ENCODE measurements around the gene CCDC73. TPM values are rescaled to one million over a fixed set of nuclear protein-coding genes. Genes with fewer than 3 reads are reported as not detected.
"Not testable (repeated sequence)": the region's sequence is repeated elsewhere in the genome, so short reads cannot be mapped to it uniquely, and the experiment has no call there.

The CCDC73 gene
- total RNA-seq, 1 donor from 2014 or later: not detected

GRCh38 chr11:32829680-32830412, 35.4 kb upstream of the CCDC73 start, which contains the start of gene PRRG4:
PRRG4 (plus strand) TSS chr11:32829927; CDS start chr11:32830530, 603 bp downstream.
- no peak for TF ChIP-seq CTCF (IDR thresholded peaks at IDR 0.05)
- Mint-ChIP-seq H3K36me3 (ENCODE audit: low read depth) (no peaks in the 10 kb centered on the region), H3K9me3 (ENCODE audit: low read depth) (no peaks in the 10 kb centered on the region), H3K27me3 (ENCODE audit: low read depth) (peaks cover 45% of the 10 kb centered on the region), H3K4me1 (ENCODE audit: low read depth) (peaks cover 12% of the 10 kb centered on the region), H3K4me3 (ENCODE audit: unreplicated experiment) (peak within 1 kb of the TSS; percentile 73), H3K27ac (ENCODE audit: unreplicated experiment) (no peak within 1 kb of the TSS)
- DNase-seq (ENCODE audit: low spot score): no peak

- no peak overlapping the region for H3K27ac Mint-ChIP-seq (ENCODE audit: unreplicated experiment)
- TF ChIP-seq CTCF (IDR thresholded peaks at IDR 0.05): no peak
- DNase-seq (ENCODE audit: low spot score): no peak
- H3K9me3 Mint-ChIP-seq (ENCODE audit: low read depth): no peaks in the 10 kb centered on the region
- peak overlapping the region; percentile 73 for H3K4me3 Mint-ChIP-seq (ENCODE audit: unreplicated experiment)
- no peaks in the 10 kb centered on the region for H3K36me3 Mint-ChIP-seq (ENCODE audit: low read depth)
- H3K27me3 Mint-ChIP-seq (ENCODE audit: low read depth): peaks cover 44% of the 10 kb centered on the region
- peaks cover 12% of the 10 kb centered on the region for H3K4me1 Mint-ChIP-seq (ENCODE audit: low read depth)
Measured at GRCh38 chr11:32829157-32829679, 34.8 kb upstream of the CCDC73 start.

GRCh38 chr11:32827276-32827675, 32.8 kb upstream of the CCDC73 start:
- Mint-ChIP-seq H3K4me3 (ENCODE audit: unreplicated experiment) (no peak overlapping the region), H3K9me3 (ENCODE audit: low read depth) (no peaks in the 10 kb centered on the region), H3K4me1 (ENCODE audit: low read depth) (peaks cover 12% of the 10 kb centered on the region), H3K27ac (ENCODE audit: unreplicated experiment) (no peak overlapping the region), H3K27me3 (ENCODE audit: low read depth) (peaks cover 32% of the 10 kb centered on the region), H3K36me3 (ENCODE audit: low read depth) (no peaks in the 10 kb centered on the region)
- no peak for TF ChIP-seq CTCF (IDR thresholded peaks at IDR 0.05)
- DNase-seq (ENCODE audit: low spot score): no peak

GRCh38 chr11:32826113-32826512, 31.7 kb upstream of the CCDC73 start:
- Mint-ChIP-seq H3K27ac (ENCODE audit: unreplicated experiment) (no peak overlapping the region), H3K27me3 (ENCODE audit: low read depth) (peaks cover 33% of the 10 kb centered on the region)
- no peak for DNase-seq (ENCODE audit: low spot score)

GRCh38 chr11:32823617-32824016, 29.2 kb upstream of the CCDC73 start:
- not testable (repeated sequence) for H3K27ac Mint-ChIP-seq (ENCODE audit: unreplicated experiment); H3K4me1 Mint-ChIP-seq (ENCODE audit: low read depth); H3K9me3 Mint-ChIP-seq (ENCODE audit: low read depth); H3K4me3 Mint-ChIP-seq (ENCODE audit: unreplicated experiment); H3K36me3 Mint-ChIP-seq (ENCODE audit: low read depth); DNase-seq (ENCODE audit: low spot score)
- H3K27me3 Mint-ChIP-seq (ENCODE audit: low read depth): peaks cover 23% of the 10 kb centered on the region

More at GRCh38 chr11:32826113-32826512, 31.7 kb upstream of the CCDC73 start:
- Mint-ChIP-seq H3K4me1 (ENCODE audit: low read depth) (peaks cover 12% of the 10 kb centered on the region), H3K4me3 (ENCODE audit: unreplicated experiment) (no peak overlapping the region), H3K36me3 (ENCODE audit: low read depth) (no peaks in the 10 kb centered on the region), H3K9me3 (ENCODE audit: low read depth) (no peaks in the 10 kb centered on the region)
- TF ChIP-seq CTCF (IDR thresholded peaks at IDR 0.05): no peak

All from chondrocyte (in vitro differentiated cells).